ENCODE results near the gene HIVEP3.

Gene HIVEP3

DNA sequence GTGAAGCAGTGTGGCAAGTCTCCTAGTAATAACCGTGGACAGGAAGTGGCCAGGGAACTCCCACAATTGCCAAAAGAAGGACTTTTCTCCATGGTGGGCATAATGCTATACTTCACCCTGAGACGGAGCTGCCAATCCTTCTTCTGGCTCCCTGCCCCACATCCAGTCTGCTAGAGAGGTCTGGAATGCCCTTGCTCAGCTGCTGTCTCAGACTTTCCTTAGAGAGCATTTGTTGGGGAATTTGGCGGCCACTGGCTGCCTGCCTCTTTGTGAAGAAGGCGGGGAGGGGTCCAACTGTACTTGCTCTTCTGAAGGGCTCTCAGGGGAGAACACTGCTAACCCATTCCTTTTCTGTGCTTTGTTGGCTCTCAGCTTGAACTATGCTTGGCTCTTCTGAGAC, 310.5 kb downstream of the HIVEP3 start:
- no peak overlapping the region for H3K4ac ChIP-seq (ENCODE audit: low read length)
- H3K4me1 ChIP-seq (ENCODE audit: control insufficient read depth in 2 of 2, insufficient read depth in 1 of 2, low read depth in 1 of 2, low read length in 2 of 2), result peaks cover 0 to 5% of the 10 kb centered on the region in 2 donors
- DNase-seq (ENCODE audit: low spot score), result no peak
- H3K36me3 ChIP-seq (replicated peaks in 1 of 2; ENCODE audit: control insufficient read depth in 2 of 2, insufficient read depth in 2 of 2, low read length in 2 of 2), result no peaks in the 10 kb centered on the region
- H3K27me3 ChIP-seq (ENCODE audit: control insufficient read depth in 3 of 3, insufficient read depth in 3 of 3, low read depth in 1 of 3, low read length in 3 of 3), result no peaks in the 10 kb centered on the region
- no peak overlapping the region for H3K9ac ChIP-seq (ENCODE audit: low read depth, low read length, poor library complexity)
- no peak overlapping the region for H2AFZ ChIP-seq (ENCODE audit: low read length)
- H3K4me3 ChIP-seq (ENCODE audit: low read length in 2 of 2), result no peak overlapping the region
- no peak overlapping the region for H3K18ac ChIP-seq (ENCODE audit: low read length)
- H3K79me1 ChIP-seq (ENCODE audit: low read depth, low read length), result no peaks in the 10 kb centered on the region
- no peak overlapping the region for H4K8ac ChIP-seq (ENCODE audit: low read depth, low read length)
- no peak overlapping the region for H3K4me2 ChIP-seq (ENCODE audit: insufficient read depth, low read length, poor library complexity, severe bottlenecking)
- H3K23ac ChIP-seq (ENCODE audit: low read depth, low read length, poor library complexity), result no peak overlapping the region
- WGBS, 2 donors (ENCODE audit: extremely low coverage in 2 of 2, insufficient read length in 2 of 2, insufficient replicate concordance in 1 of 2), result no CpG with 5 or more reads among the region's 4 CpGs
- H3K14ac ChIP-seq (ENCODE audit: low read length), result no peak overlapping the region
- no peak overlapping the region for H2AK5ac ChIP-seq (ENCODE audit: low read depth, low read length)
- H2BK120ac ChIP-seq (ENCODE audit: low read depth, low read length), result no peak overlapping the region
- no peak overlapping the region for H3K27ac ChIP-seq (replicated peaks; ENCODE audit: low read length)
- H2BK5ac ChIP-seq (ENCODE audit: low read length), result no peak overlapping the region
- peaks cover 0 to 2% of the 10 kb centered on the region in 2 donors for H3K9me3 ChIP-seq (replicated peaks in 1 of 2; ENCODE audit: control insufficient read depth in 2 of 2, insufficient read depth in 1 of 2, low read depth in 1 of 2, low read length in 2 of 2)
- no peak overlapping the region for H2BK12ac ChIP-seq (ENCODE audit: low read length)
- H4K91ac ChIP-seq (ENCODE audit: low read depth, low read length, poor library complexity), result no peak overlapping the region
- H2BK15ac ChIP-seq (ENCODE audit: low read length), result no peak overlapping the region

DNA sequence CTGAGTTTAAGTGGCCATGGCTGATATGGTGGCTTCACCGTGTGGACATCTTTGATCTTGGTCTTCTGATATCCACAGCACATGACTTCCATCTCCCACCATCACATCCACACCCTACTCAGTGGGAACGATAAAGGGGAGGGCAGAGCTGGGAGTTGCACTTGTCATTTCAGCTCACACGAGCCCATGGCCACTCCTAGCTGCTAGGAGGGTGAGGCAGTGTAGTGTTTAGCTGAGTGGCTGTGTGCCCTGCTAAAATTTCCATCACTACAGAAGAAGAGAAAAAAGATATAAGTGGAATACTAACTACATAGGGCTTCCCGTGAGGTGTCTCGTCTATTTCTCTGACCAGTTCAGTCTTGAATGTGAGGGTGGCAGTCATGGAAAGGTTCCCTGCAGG, 310.9 kb downstream of the HIVEP3 start:
- Histone ChIP-seq H3K23ac (ENCODE audit: low read depth, low read length, poor library complexity) (no peak overlapping the region), H4K91ac (ENCODE audit: low read depth, low read length, poor library complexity) (no peak overlapping the region), H4K8ac (ENCODE audit: low read depth, low read length) (no peak overlapping the region), H2BK120ac (ENCODE audit: low read depth, low read length) (no peak overlapping the region), H3K14ac (ENCODE audit: low read length) (no peak overlapping the region), H3K9ac (ENCODE audit: low read depth, low read length, poor library complexity) (no peak overlapping the region), H2AK5ac (ENCODE audit: low read depth, low read length) (no peak overlapping the region), H3K36me3 (replicated peaks in 1 of 2; ENCODE audit: control insufficient read depth in 2 of 2, insufficient read depth in 2 of 2, low read length in 2 of 2) (no peaks in the 10 kb centered on the region), H2AFZ (ENCODE audit: low read length) (no peak overlapping the region), H3K4ac (ENCODE audit: low read length) (no peak overlapping the region), H2BK12ac (ENCODE audit: low read length) (no peak overlapping the region), H3K9me3 (replicated peaks in 1 of 2; ENCODE audit: control insufficient read depth in 2 of 2, insufficient read depth in 1 of 2, low read depth in 1 of 2, low read length in 2 of 2) (peaks cover 0 to 2% of the 10 kb centered on the region in 2 donors), H3K27me3 (ENCODE audit: control insufficient read depth in 3 of 3, insufficient read depth in 3 of 3, low read depth in 1 of 3, low read length in 3 of 3) (no peaks in the 10 kb centered on the region), H3K79me1 (ENCODE audit: low read depth, low read length) (no peaks in the 10 kb centered on the region), H3K4me3 (ENCODE audit: low read length in 2 of 2) (no peak overlapping the region), H2BK5ac (ENCODE audit: low read length) (no peak overlapping the region), H3K4me1 (ENCODE audit: control insufficient read depth in 2 of 2, insufficient read depth in 1 of 2, low read depth in 1 of 2, low read length in 2 of 2) (peaks cover 0 to 5% of the 10 kb centered on the region in 2 donors), H2BK15ac (ENCODE audit: low read length) (no peak overlapping the region), H3K27ac (replicated peaks; ENCODE audit: low read length) (no peak overlapping the region), H3K18ac (ENCODE audit: low read length) (no peak overlapping the region), H3K4me2 (ENCODE audit: insufficient read depth, low read length, poor library complexity, severe bottlenecking) (no peak overlapping the region)
- WGBS, 2 donors (ENCODE audit: extremely low coverage in 2 of 2, insufficient read length in 2 of 2, insufficient replicate concordance in 1 of 2), result no CpG with 5 or more reads among the region's 5 CpGs
- no peak for DNase-seq (ENCODE audit: low spot score)

DNA sequence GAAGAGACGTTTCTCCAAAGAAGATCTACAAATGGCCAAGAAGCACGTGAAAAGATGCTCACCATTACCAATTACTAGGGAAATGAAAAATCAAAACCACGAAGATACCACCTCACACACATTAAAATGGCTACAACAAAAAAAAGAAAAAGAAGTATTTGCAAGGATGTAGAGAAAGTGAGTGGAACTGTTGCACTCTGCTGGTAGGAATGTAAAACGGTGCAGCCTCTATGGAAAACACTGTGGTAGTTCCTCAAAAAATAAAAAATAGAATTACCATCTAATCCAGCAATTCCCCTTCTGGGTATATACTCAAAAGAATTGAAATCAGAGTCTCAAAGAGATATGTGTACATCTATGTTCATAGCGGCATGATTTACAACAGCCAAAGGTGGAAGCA, 318.8 kb downstream of the HIVEP3 start:
- H3K4me3 ChIP-seq (ENCODE audit: low read length in 2 of 2), result no peak overlapping the region
- H3K79me1 ChIP-seq (ENCODE audit: low read depth, low read length), result no peaks in the 10 kb centered on the region
- no peak overlapping the region for H3K14ac ChIP-seq (ENCODE audit: low read length)
- WGBS, 2 donors (ENCODE audit: extremely low coverage in 2 of 2, insufficient read length in 2 of 2, insufficient replicate concordance in 1 of 2), result no CpG with 5 or more reads among the region's 5 CpGs
- H3K4ac ChIP-seq (ENCODE audit: low read length), result no peak overlapping the region
- no peak overlapping the region for H2BK120ac ChIP-seq (ENCODE audit: low read depth, low read length)
- H4K8ac ChIP-seq (ENCODE audit: low read depth, low read length), result no peak overlapping the region
- H2AFZ ChIP-seq (ENCODE audit: low read length), result no peak overlapping the region
- no peak overlapping the region for H2BK15ac ChIP-seq (ENCODE audit: low read length)
- H3K9ac ChIP-seq (ENCODE audit: low read depth, low read length, poor library complexity), result no peak overlapping the region
- no peak overlapping the region for H3K23ac ChIP-seq (ENCODE audit: low read depth, low read length, poor library complexity)
- no peaks in the 10 kb centered on the region for H3K9me3 ChIP-seq (replicated peaks in 1 of 2; ENCODE audit: control insufficient read depth in 2 of 2, insufficient read depth in 1 of 2, low read depth in 1 of 2, low read length in 2 of 2)
- H2AK5ac ChIP-seq (ENCODE audit: low read depth, low read length), result no peak overlapping the region
- H3K36me3 ChIP-seq (replicated peaks in 1 of 2; ENCODE audit: control insufficient read depth in 2 of 2, insufficient read depth in 2 of 2, low read length in 2 of 2), result no peaks in the 10 kb centered on the region
- DNase-seq (ENCODE audit: low spot score), result no peak
- no peaks in the 10 kb centered on the region for H3K4me1 ChIP-seq (ENCODE audit: control insufficient read depth in 2 of 2, insufficient read depth in 1 of 2, low read depth in 1 of 2, low read length in 2 of 2)
- H2BK12ac ChIP-seq (ENCODE audit: low read length), result no peak overlapping the region
- no peak overlapping the region for H3K4me2 ChIP-seq (ENCODE audit: insufficient read depth, low read length, poor library complexity, severe bottlenecking)
- H3K27ac ChIP-seq (replicated peaks; ENCODE audit: low read length), result no peak overlapping the region
- no peaks in the 10 kb centered on the region for H3K27me3 ChIP-seq (ENCODE audit: control insufficient read depth in 3 of 3, insufficient read depth in 3 of 3, low read depth in 1 of 3, low read length in 3 of 3)
- no peak overlapping the region for H4K91ac ChIP-seq (ENCODE audit: low read depth, low read length, poor library complexity)
- H2BK5ac ChIP-seq (ENCODE audit: low read length), result no peak overlapping the region
- H3K18ac ChIP-seq (ENCODE audit: low read length), result no peak overlapping the region

- H3K14ac ChIP-seq (ENCODE audit: low read length), result no peak overlapping the region
- H2AK5ac ChIP-seq (ENCODE audit: low read depth, low read length), result no peak overlapping the region
- no peaks in the 10 kb centered on the region for H3K79me1 ChIP-seq (ENCODE audit: low read depth, low read length)
- H3K18ac ChIP-seq (ENCODE audit: low read length), result no peak overlapping the region
- no peak overlapping the region for H2AFZ ChIP-seq (ENCODE audit: low read length)
- H4K91ac ChIP-seq (ENCODE audit: low read depth, low read length, poor library complexity), result no peak overlapping the region
- no peak overlapping the region for H3K4me2 ChIP-seq (ENCODE audit: insufficient read depth, low read length, poor library complexity, severe bottlenecking)
- H3K9ac ChIP-seq (ENCODE audit: low read depth, low read length, poor library complexity), result no peak overlapping the region
- DNase-seq (ENCODE audit: low spot score), result no peak
- H2BK15ac ChIP-seq (ENCODE audit: low read length), result no peak overlapping the region
- no peak overlapping the region for H2BK120ac ChIP-seq (ENCODE audit: low read depth, low read length)
- H3K4me3 ChIP-seq (ENCODE audit: low read length in 2 of 2), result no peak overlapping the region
- no peaks in the 10 kb centered on the region for H3K9me3 ChIP-seq (replicated peaks in 1 of 2; ENCODE audit: control insufficient read depth in 2 of 2, insufficient read depth in 1 of 2, low read depth in 1 of 2, low read length in 2 of 2)
- H4K8ac ChIP-seq (ENCODE audit: low read depth, low read length), result no peak overlapping the region
- H3K4ac ChIP-seq (ENCODE audit: low read length), result no peak overlapping the region
- no peak overlapping the region for H3K27ac ChIP-seq (replicated peaks; ENCODE audit: low read length)
- H3K27me3 ChIP-seq (ENCODE audit: control insufficient read depth in 3 of 3, insufficient read depth in 3 of 3, low read depth in 1 of 3, low read length in 3 of 3), result no peaks in the 10 kb centered on the region
- no peaks in the 10 kb centered on the region for H3K4me1 ChIP-seq (ENCODE audit: control insufficient read depth in 2 of 2, insufficient read depth in 1 of 2, low read depth in 1 of 2, low read length in 2 of 2)
- no peak overlapping the region for H2BK12ac ChIP-seq (ENCODE audit: low read length)
- no peaks in the 10 kb centered on the region for H3K36me3 ChIP-seq (replicated peaks in 1 of 2; ENCODE audit: control insufficient read depth in 2 of 2, insufficient read depth in 2 of 2, low read length in 2 of 2)
- no peak overlapping the region for H3K23ac ChIP-seq (ENCODE audit: low read depth, low read length, poor library complexity)
- no CpG with 5 or more reads among the region's 3 CpGs for WGBS, 2 donors (ENCODE audit: extremely low coverage in 2 of 2, insufficient read length in 2 of 2, insufficient replicate concordance in 1 of 2)
- H2BK5ac ChIP-seq (ENCODE audit: low read length), result no peak overlapping the region
These were observed 320.4 kb downstream of the HIVEP3 start for GRCh38 chr1:41598325-41598724.
